Pancreas (tissue), 10 donors: Measurements from ENCODE around the gene MTARC2. TPM values are rescaled to one million over a fixed set of nuclear protein-coding genes. Genes with fewer than 3 reads are reported as not detected.

Experiments used
- ATAC-seq, 4 donors: fragments of 200-7000 bp; cut with Tn5 transposase; one replicate each; pipeline versions ENCODE4 v1.8.0 to v1.9.1; 2020; ENCODE audit warnings: mild to moderate bottlenecking in 4 of 4, moderate library complexity in 4 of 4
- DNase-seq, 6 donors: peaks; one replicate each; pipeline ENCODE4 v3.0.0-alpha.2; 2020
- FAIRE-seq: peaks from 2 replicates; lab custom pipeline; 2012; peaks lifted over from hg19 to GRCh38; lab: Jason Lieb, UNC
- H3K27ac ChIP-seq, 4 donors: fragments of 200-600 bp; sonication (generic); 1 replicate in 3 of 4; 2 replicates in 1 of 4; pipeline versions ENCODE4 v1.5.0 to v1.8.0; 2020
- H3K27me3 ChIP-seq, 4 donors: fragments of 200-600 bp; one replicate each; pipeline ENCODE4 v1.8.0; 2021
- H3K36me3 ChIP-seq, 3 donors: fragments of 200-600 bp; sonication (generic) in 1 of 3; one replicate each; pipeline versions ENCODE4 v1.5.0 to v1.8.0; 2020 to 2021
- H3K4me1 ChIP-seq, 3 donors: fragments of 200-600 bp; one replicate each; pipeline ENCODE4 v1.8.0; 2021
- H3K4me3 ChIP-seq, 4 donors: fragments of 200-600 bp; sonication (generic) in 2 of 4; one replicate each; pipeline versions ENCODE4 v1.5.0 to v1.8.0; 2020 to 2021
- H3K9me3 ChIP-seq, 4 donors: fragments of 200-600 bp; one replicate each; pipeline ENCODE4 v1.8.0; 2021
- CTCF ChIP-seq, 4 donors: fragments of 200-600 bp; sonication (generic) in 3 of 4; IDR thresholded peaks; one replicate each; pipeline versions ENCODE4 v1.5.0 to v1.8.0; 2021; ENCODE audit warnings: antibody characterized with exemption in 4 of 4
- WGBS, 2 donors: extraction: QIAGEN DNeasy Blood & Tissue Kit; methylation state at CpG; one replicate each; pipeline ENCODE4 v1.1.7; 2013; 5-methylcytosine and 5-hydroxymethylcytosine counted together
- intact Hi-C, 3 donors: fragments of 100-400 bp; cut with DNase I; formaldehyde crosslinking; loops; one replicate each; pipeline versions ENCODE4 v1.11.1 to v1.14.2; 2022
- polyA plus RNA-seq, 2 donors: library from polyadenylated mRNA; stranded (reverse); fragments of 200-250 nt; gene quantifications; one replicate each; pipeline ENCODE4 v1.2.3, GENCODE V29; 2013
- total RNA-seq, 6 donors: library from RNA; stranded (reverse); fragmentation: NEBNext Ultra II Directional in 4 of 6; extraction: Animal tissue kit (Norgen Biotek cat#: 25700) in 4 of 6; gene quantifications; one replicate each; pipeline versions ENCODE4 v1.2.1 to v1.2.4, GENCODE V29; 2021 to 2023
- donor health status: healthy with polysubstance abuse.
- donor health status: DM: no; HTN: no; CAD: no; lungs with moderate emphysema.
- donor health status: DM: no; HTN: no; CAD: no.
- donor health status: control.
- donor health status: control.
- donor health status: Bipolar disorder and iron deficiency.
- donor health status: DM: yes; HTN: yes; CAD: no.
- donor health status: DM: no; HTN: no; CAD: no.
- donor health status: DM: no; HTN: no; CAD: no.
- donor health status: DM: yes; HTN: yes; CAD: no.

Gene MTARC2
- total and polyA plus RNA-seq, 8 donors, result 12.2 to 27.0 (median 16.6) TPM

- Histone ChIP-seq H3K27ac (no peak overlapping the region), H3K9me3 (no peaks in the 10 kb centered on the region), H3K36me3 (peaks cover 0 to 29% (median 7%) of the 10 kb centered on the region in 3 donors), H3K4me3 (no peak overlapping the region), H3K27me3 (no peaks in the 10 kb centered on the region), H3K4me1 (peaks cover 17 to 27% (median 21%) of the 10 kb centered on the region in 3 donors)
- intact Hi-C loops, result no loop called here
- FAIRE-seq (no peak), DNase-seq (no peak), ATAC-seq (no peak)
- TF ChIP-seq CTCF (IDR thresholded peaks at IDR 0.05), result no peak
- 79 to 93% methylated on average over 6 of the region's 6 CpGs for WGBS, 2 donors
Measured at GRCh38 chr1:220754212-220754917, 6.2 kb downstream of the MTARC2 start.

- H3K4me3 ChIP-seq, result no peak overlapping the region
- DNase-seq, result no peak
- WGBS, 2 donors, result 95 to 97% methylated on average over 4 of the region's 4 CpGs
- H3K27me3 ChIP-seq, result no peaks in the 10 kb centered on the region
- peaks cover 0 to 29% (median 7%) of the 10 kb centered on the region in 3 donors for H3K36me3 ChIP-seq
- H3K27ac ChIP-seq, result no peak overlapping the region
- no peak for FAIRE-seq
- H3K4me1 ChIP-seq, result peaks cover 16 to 24% (median 17%) of the 10 kb centered on the region in 3 donors
- no peak for ATAC-seq
- intact Hi-C loops, result no loop called here
- TF ChIP-seq CTCF (IDR thresholded peaks at IDR 0.05), result no peak
- H3K9me3 ChIP-seq, result no peaks in the 10 kb centered on the region
Measured at GRCh38 chr1:220754918-220755295, 6.8 kb downstream of the MTARC2 start.

GRCh38 chr1:220755309-220755708 is 7.2 kb downstream of the MTARC2 start:
- H3K9me3 ChIP-seq, result no peaks in the 10 kb centered on the region
- intact Hi-C loops, result no loop called here
- DNase-seq (no peak), ATAC-seq (no peak), FAIRE-seq (no peak)
- TF ChIP-seq CTCF (IDR thresholded peaks at IDR 0.05), result no peak
- no peak overlapping the region for H3K27ac ChIP-seq
- H3K27me3 ChIP-seq, result no peaks in the 10 kb centered on the region
- H3K4me1 ChIP-seq, result peaks cover 15 to 20% (median 17%) of the 10 kb centered on the region in 3 donors
- peaks cover 0 to 29% (median 7%) of the 10 kb centered on the region in 3 donors for H3K36me3 ChIP-seq
- no peak overlapping the region for H3K4me3 ChIP-seq
- WGBS, 2 donors, result 89 to 95% methylated on average over 6 of the region's 6 CpGs

- Histone ChIP-seq H3K9me3 (no peaks in the 10 kb centered on the region), H3K36me3 (peaks cover 0 to 29% (median 7%) of the 10 kb centered on the region in 3 donors), H3K27me3 (no peaks in the 10 kb centered on the region), H3K27ac (no peak overlapping the region), H3K4me3 (no peak overlapping the region), H3K4me1 (peaks cover 13 to 20% (median 16%) of the 10 kb centered on the region in 3 donors)
- ATAC-seq, result no peak
- no peak for TF ChIP-seq CTCF (IDR thresholded peaks at IDR 0.05)
- intact Hi-C loops, result no loop called here
- DNase-seq, result no peak
- FAIRE-seq, result no peak
- 91 to 93% methylated on average over 3 of the region's 3 CpGs for WGBS, 2 donors
Measured at GRCh38 chr1:220757441-220757840, 9.3 kb downstream of the MTARC2 start.

- Histone ChIP-seq H3K4me3 (no peak overlapping the region), H3K4me1 (peaks cover 13 to 26% (median 20%) of the 10 kb centered on the region in 3 donors), H3K27ac (no peak overlapping the region), H3K27me3 (no peaks in the 10 kb centered on the region), H3K36me3 (peaks cover 0 to 29% (median 7%) of the 10 kb centered on the region in 3 donors), H3K9me3 (no peaks in the 10 kb centered on the region)
- intact Hi-C loops, result no loop called here
- DNase-seq (no peak), FAIRE-seq (no peak), ATAC-seq (no peak)
- TF ChIP-seq CTCF (IDR thresholded peaks at IDR 0.05), result no peak
- 91 to 97% methylated on average over 3 of the region's 3 CpGs for WGBS, 2 donors
Measured at GRCh38 chr1:220759147-220759546, 11.0 kb downstream of the MTARC2 start.
